Fibroblast of lung (primary cell): ENCODE data around the gene OR6B2. TPM values are rescaled to one million over a fixed set of nuclear protein-coding genes. Genes with fewer than 3 reads are reported as not detected.
A peak's percentile ranks its signal among the peaks of the same experiment; 100 is the strongest.

Experiments used
- DNase-seq, 2 donors: peaks; one replicate each; pipeline versions ENCODE4 v3.0.0 to v3.0.0-alpha.2; 2010; ENCODE audit warnings: low read depth in 2 of 2
- H2AFZ ChIP-seq: 2 replicates; pipeline ENCODE4 v1.5.1; 2012; ENCODE audit warnings: low read length, control low read depth, inconsistent platforms
- H3K27ac ChIP-seq: 2 replicates; pipeline ENCODE4 v1.5.1; 2011; ENCODE audit warnings: low read length, control low read depth; ENCODE audit not compliant: insufficient read depth
- H3K27me3 ChIP-seq: 2 replicates; pipeline ENCODE4 v1.5.1; 2011; ENCODE audit warnings: mild to moderate bottlenecking, low read length; ENCODE audit not compliant: control insufficient read depth, insufficient read depth
- H3K36me3 ChIP-seq: 2 replicates; pipeline ENCODE4 v1.5.1; 2011; ENCODE audit warnings: low read length; ENCODE audit not compliant: control insufficient read depth, insufficient read depth
- H3K4me1 ChIP-seq: 2 replicates; pipeline ENCODE4 v1.5.1; 2011; ENCODE audit warnings: low read length; ENCODE audit not compliant: control insufficient read depth, insufficient read depth; ENCODE audit errors: extremely low read depth
- H3K4me2 ChIP-seq: 2 replicates; pipeline ENCODE4 v1.5.1; 2011; ENCODE audit warnings: low read length, control low read depth; ENCODE audit not compliant: insufficient read depth; ENCODE audit errors: extremely low read depth
- H3K4me3 ChIP-seq, 4 experiments: fragments of 200-600 bp in 1 of 4; sonication (generic) in 1 of 4; replicated peaks in 1 of 4; 2 replicates each; pipeline ENCODE4 v1.5.1; 2011 to 2016; ENCODE audit warnings: low read length in 4 of 4, low read depth in 3 of 4, mild to moderate bottlenecking in 3 of 4, control low read depth in 2 of 4, inconsistent platforms in 1 of 4, mixed read lengths in 1 of 4; ENCODE audit not compliant: insufficient read depth in 1 of 4; ENCODE audit errors: control extremely low read depth in 1 of 4
- H3K79me2 ChIP-seq: 2 replicates; pipeline ENCODE4 v1.5.1; 2012; ENCODE audit warnings: mild to moderate bottlenecking, low read length, inconsistent platforms; ENCODE audit not compliant: control insufficient read depth, insufficient read depth
- H3K9ac ChIP-seq: 2 replicates; pipeline ENCODE4 v1.5.1; 2011; ENCODE audit warnings: mild to moderate bottlenecking, low read length, control low read depth; ENCODE audit not compliant: insufficient read depth
- H3K9me3 ChIP-seq: 2 replicates; pipeline ENCODE4 v1.5.1; 2012; ENCODE audit warnings: low read depth, low read length; ENCODE audit not compliant: control insufficient read depth, insufficient read depth
- H4K20me1 ChIP-seq: 2 replicates; pipeline ENCODE4 v1.5.1; 2011; ENCODE audit warnings: low read length; ENCODE audit not compliant: control insufficient read depth, insufficient read depth; ENCODE audit errors: extremely low read depth
- CTCF ChIP-seq, 2 donors: IDR thresholded peaks in 1 of 2; conservative IDR thresholded peaks in 1 of 2; 1 replicate in 1 of 2; 2 replicates in 1 of 2; pipeline ENCODE4 v1.5.1; 2011 to 2012; ENCODE audit warnings: low read length in 2 of 2, control low read depth in 1 of 2, inconsistent platforms in 1 of 2, low read depth in 1 of 2, mild to moderate bottlenecking in 1 of 2
- EZH2 ChIP-seq: IDR thresholded peaks from 2 replicates; pipeline ENCODE4 v1.5.1; 2012; ENCODE audit warnings: low read length, control low read depth, mild to moderate bottlenecking; ENCODE audit errors: missing control alignments
- polyA plus RNA-seq, 2 donors: library from polyadenylated mRNA; depleted of rRNA in 1 of 2; stranded (reverse) in 1 of 2; unstranded in 1 of 2; fragments of >200 nt; gene quantifications; 2 replicates each; pipeline ENCODE4 v1.2.1, GENCODE V29; 2011 to 2012; ENCODE audit warnings: missing spikeins in 1 of 2
- total RNA-seq: library from RNA; depleted of rRNA; stranded (reverse); fragments of >200 nt; gene quantifications from 2 replicates; pipeline ENCODE4 v1.2.1, GENCODE V29; 2014

OR6B2 gene
- total and polyA plus RNA-seq, 2 donors (not counting 1 experiment from before 2014, with no cell fraction given): not detected

DNA sequence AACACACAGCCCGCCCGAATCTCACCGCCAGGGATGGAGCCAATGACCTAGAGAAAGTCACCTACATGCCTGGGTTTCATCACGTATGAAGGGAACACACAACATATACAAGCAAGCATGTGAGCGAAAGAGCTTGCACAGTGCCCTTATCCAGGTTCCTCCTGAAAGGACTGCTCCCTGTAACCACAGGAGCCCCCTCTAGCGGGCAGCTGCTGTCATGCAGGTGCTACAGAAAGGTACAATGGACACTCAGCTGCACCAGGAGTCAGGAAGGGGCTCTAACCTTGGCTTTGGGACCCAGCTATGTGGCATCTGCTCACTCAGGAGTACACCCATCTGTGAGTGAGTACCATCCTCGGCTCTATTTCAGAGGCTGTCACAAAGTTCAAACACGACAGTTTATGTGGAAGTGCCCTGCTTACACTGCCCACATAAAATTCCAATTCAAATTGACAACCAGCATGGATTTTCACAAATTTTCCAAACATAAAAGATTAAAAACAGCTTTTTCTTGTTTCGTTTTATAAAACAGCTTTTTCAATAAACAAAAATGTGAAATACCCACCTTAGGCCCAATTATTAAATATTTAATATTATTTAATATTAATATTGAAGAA lies 8.6 kb downstream of the OR6B2 start:
- Histone ChIP-seq H3K4me3 (no peak overlapping the region), H3K79me2 (peaks cover 33% of the 10 kb centered on the region), H3K27me3 (no peaks in the 10 kb centered on the region), H3K36me3 (peaks cover 16% of the 10 kb centered on the region), H3K4me2 (no peak overlapping the region), H3K27ac (no peak overlapping the region), H3K4me1 (no peaks in the 10 kb centered on the region), H3K9me3 (no peaks in the 10 kb centered on the region), H2AFZ (no peak overlapping the region), H4K20me1 (no peaks in the 10 kb centered on the region), H3K9ac (no peak overlapping the region)
- TF ChIP-seq CTCF (conservative IDR thresholded peaks at IDR 0.05 in 1 of 2, IDR thresholded peaks at IDR 0.05 in 1 of 2; ENCODE audit: low read depth in 1 of 2, low read length in 2 of 2) (peak; percentile 81 to 96), EZH2 (no peak)
- peak; percentile 35 to 44 for DNase-seq

DNA sequence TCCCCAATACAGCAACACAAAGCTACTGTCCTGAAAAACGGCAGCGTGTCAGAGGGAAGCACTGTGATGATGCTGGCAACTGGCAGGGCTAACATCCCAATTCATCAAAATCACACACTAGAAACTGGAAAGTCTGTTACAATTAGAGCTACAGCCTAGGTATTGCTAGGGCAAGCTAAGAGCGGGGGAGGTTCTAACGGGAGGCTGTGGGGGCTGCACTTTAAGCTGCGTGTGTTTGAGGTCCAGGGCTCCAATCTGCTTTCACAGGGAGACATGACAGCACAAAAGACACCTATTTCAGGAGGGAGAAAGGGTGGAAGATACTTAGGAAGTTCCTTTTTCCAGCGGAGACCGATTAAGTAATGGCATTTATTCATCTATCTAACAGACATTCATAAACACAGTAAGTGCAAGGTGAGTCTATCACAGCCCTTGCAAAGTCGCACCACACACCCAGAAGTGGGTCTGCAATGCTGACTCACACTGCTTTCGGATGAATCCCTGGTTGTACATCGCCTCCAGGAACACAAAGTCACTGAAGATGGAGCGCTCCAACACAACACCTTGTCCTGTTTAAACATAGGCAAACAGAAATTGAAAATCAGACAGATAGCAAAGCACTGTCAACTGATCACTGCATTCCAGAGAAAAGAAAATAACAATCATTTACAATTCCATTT lies 12.0 kb downstream of the OR6B2 start:
- Histone ChIP-seq H3K79me2 (peaks cover 16% of the 10 kb centered on the region), H3K36me3 (peaks cover 26% of the 10 kb centered on the region), H3K4me1 (no peaks in the 10 kb centered on the region), H3K9me3 (no peaks in the 10 kb centered on the region), H3K27ac (no peak overlapping the region), H3K9ac (no peak overlapping the region), H3K4me3 (no peak overlapping the region), H2AFZ (no peak overlapping the region), H3K4me2 (no peak overlapping the region), H4K20me1 (no peaks in the 10 kb centered on the region), H3K27me3 (no peaks in the 10 kb centered on the region)
- DNase-seq: no peak
- TF ChIP-seq EZH2 (no peak), CTCF (conservative IDR thresholded peaks at IDR 0.05 in 1 of 2, IDR thresholded peaks at IDR 0.05 in 1 of 2; ENCODE audit: low read depth in 1 of 2, low read length in 2 of 2) (no peak)

- Histone ChIP-seq H3K4me3 (no peak overlapping the region), H2AFZ (no peak overlapping the region), H3K4me1 (no peaks in the 10 kb centered on the region), H3K36me3 (peaks cover 21% of the 10 kb centered on the region), H3K4me2 (no peak overlapping the region), H4K20me1 (no peaks in the 10 kb centered on the region), H3K79me2 (no peaks in the 10 kb centered on the region), H3K9me3 (no peaks in the 10 kb centered on the region), H3K9ac (no peak overlapping the region), H3K27me3 (no peaks in the 10 kb centered on the region), H3K27ac (no peak overlapping the region)
- DNase-seq: no peak
- TF ChIP-seq CTCF (conservative IDR thresholded peaks at IDR 0.05 in 1 of 2, IDR thresholded peaks at IDR 0.05 in 1 of 2; ENCODE audit: low read depth in 1 of 2, low read length in 2 of 2) (no peak), EZH2 (no peak)
These were observed 15.9 kb downstream of the OR6B2 start for GRCh38 chr2:240014327-240014726.
